ENCODE data around the gene PLA2G4B. TPM values are rescaled to one million over a fixed set of nuclear protein-coding genes. Genes with fewer than 3 reads are reported as not detected.
A peak's percentile ranks its signal among the peaks of the same experiment; 100 is the strongest.

PLA2G4B gene
- total RNA-seq, 1 experiment from 2014 or later = 3.7 TPM

GRCh38 chr15:41840673-41841072 is 2.0 kb downstream of the PLA2G4B start:
- Mint-ChIP-seq H3K9me3 (no peaks in the 10 kb centered on the region), H3K36me3 (ENCODE audit: insufficient read depth in 1 of 3, low read depth in 3 of 3) (peaks cover 5 to 14% (median 6%) of the 10 kb centered on the region in 3 experiments; a peak in 6 of 7 replicates), H3K27ac (peak overlapping the region in 2 of 3 experiments; percentile 36 to 55; a peak in 1 of 7 replicates), H3K27me3 (ENCODE audit: low read depth) (no peaks in the 10 kb centered on the region), H3K4me1 (no peaks in the 10 kb centered on the region), H3K4me3 (no peak overlapping the region)
- no peaks in the 10 kb centered on the region for H3K79me2 ChIP-seq (ENCODE audit: insufficient read depth, low read length)
- no peak overlapping the region for H2BK12ac ChIP-seq (ENCODE audit: insufficient read length, low read depth, low read length)
- H3K27ac ChIP-seq (ENCODE audit: insufficient read length, low read depth, low read length) = no peak overlapping the region
- H3K9me3 ChIP-seq (ENCODE audit: control insufficient read depth, low read depth, low read length) = no peaks in the 10 kb centered on the region
- H3K14ac ChIP-seq (ENCODE audit: insufficient read depth, low read length) = no peak overlapping the region; the same call in 1 of the 2 replicates
- H4K5ac ChIP-seq (ENCODE audit: insufficient read length, low read depth, low read length) = no peak overlapping the region
- H3T11ph ChIP-seq (ENCODE audit: low read length) = no peak overlapping the region
- no peak overlapping the region for H2AFZ ChIP-seq (ENCODE audit: low read length)
- H4K8ac ChIP-seq (replicated peaks; ENCODE audit: insufficient read length, low read depth, low read length) = no peak overlapping the region
- H3K79me1 ChIP-seq (ENCODE audit: insufficient read depth, low read depth, low read length, poor library complexity, severe bottlenecking) = no peaks in the 10 kb centered on the region
- no peak for TF ChIP-seq CTCF (conservative IDR thresholded peaks at IDR 0.05)
- H3K23me2 ChIP-seq (ENCODE audit: insufficient read length, low read depth, low read length, poor library complexity, severe bottlenecking) = no peaks in the 10 kb centered on the region
- H3K4me1 ChIP-seq (ENCODE audit: insufficient read depth, low read length) = no peaks in the 10 kb centered on the region
- H2BK5ac ChIP-seq (ENCODE audit: insufficient read length, low read length) = no peak overlapping the region
- peaks cover 3% of the 10 kb centered on the region for H4K20me1 ChIP-seq (ENCODE audit: control insufficient read depth, insufficient read depth, insufficient read length)
- no peak overlapping the region for H3K4ac ChIP-seq (ENCODE audit: low read depth, low read length)
- H2BK120ac ChIP-seq (ENCODE audit: low read depth, low read length, poor library complexity, severe bottlenecking) = no peak overlapping the region
- H3K18ac ChIP-seq (ENCODE audit: insufficient read length, low read depth, low read length) = no peak overlapping the region
- no CpG with 5 or more reads among the region's 15 CpGs for WGBS (ENCODE audit: extremely low coverage, insufficient read length, low lambda C conversion rate)
- H2AK5ac ChIP-seq (ENCODE audit: insufficient read length, low read length) = no peak overlapping the region
- no peak overlapping the region for H3K56ac ChIP-seq (ENCODE audit: insufficient read length, low read depth, low read length)
- H3K23ac ChIP-seq (ENCODE audit: insufficient read length, low read depth, low read length) = no peak overlapping the region
- no peak for DNase-seq
- no peaks in the 10 kb centered on the region for H3K27me3 ChIP-seq (ENCODE audit: insufficient read depth, low read length)
- no peak overlapping the region for H4K91ac ChIP-seq (ENCODE audit: insufficient read length, low read depth, low read length)
- no peak overlapping the region for H2BK15ac ChIP-seq (ENCODE audit: low read depth, low read length)
- H3K4me2 ChIP-seq (ENCODE audit: insufficient read depth, insufficient read length, low read length) = no peak overlapping the region
- no peak overlapping the region for H3K9ac ChIP-seq (ENCODE audit: extremely low read depth, insufficient read length, low read length)
- no peak overlapping the region for H2BK20ac ChIP-seq (ENCODE audit: low read depth, low read length, poor library complexity, severe bottlenecking)
